GM12874 (cell line): ENCODE measurements around the gene SMOC2.

Experiments
- TF ChIP-seq, protein P1 (sequence below): IDR thresholded peaks from 2 replicates; pipeline ENCODE4 v1.5.1; 2011; ENCODE audit warnings: low read depth, mild to moderate bottlenecking, control low read depth, low read length, moderate library complexity; ENCODE audit not compliant: insufficient read depth

The SMOC2 gene

DNA sequence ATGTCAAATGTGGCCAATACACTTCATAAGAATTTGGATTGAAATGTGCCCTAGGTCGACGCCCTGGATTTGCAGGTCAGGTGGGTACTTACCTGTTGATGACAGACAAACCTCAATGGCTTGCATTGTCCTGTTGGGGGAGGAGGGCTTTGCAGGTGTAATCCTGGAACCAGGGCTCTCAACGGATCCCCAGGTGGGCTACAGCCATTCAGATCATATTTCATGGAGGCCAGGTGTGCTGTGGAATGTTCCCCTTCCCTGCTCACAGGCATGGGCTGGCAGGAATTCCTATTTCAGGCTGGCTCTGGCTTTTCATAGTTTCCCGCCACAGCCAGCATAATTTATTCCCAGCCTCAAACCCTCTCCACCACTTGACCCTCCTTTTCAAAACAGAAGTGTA lies 254.7 kb downstream of the SMOC2 start:
- TF ChIP-seq, protein P1, sequence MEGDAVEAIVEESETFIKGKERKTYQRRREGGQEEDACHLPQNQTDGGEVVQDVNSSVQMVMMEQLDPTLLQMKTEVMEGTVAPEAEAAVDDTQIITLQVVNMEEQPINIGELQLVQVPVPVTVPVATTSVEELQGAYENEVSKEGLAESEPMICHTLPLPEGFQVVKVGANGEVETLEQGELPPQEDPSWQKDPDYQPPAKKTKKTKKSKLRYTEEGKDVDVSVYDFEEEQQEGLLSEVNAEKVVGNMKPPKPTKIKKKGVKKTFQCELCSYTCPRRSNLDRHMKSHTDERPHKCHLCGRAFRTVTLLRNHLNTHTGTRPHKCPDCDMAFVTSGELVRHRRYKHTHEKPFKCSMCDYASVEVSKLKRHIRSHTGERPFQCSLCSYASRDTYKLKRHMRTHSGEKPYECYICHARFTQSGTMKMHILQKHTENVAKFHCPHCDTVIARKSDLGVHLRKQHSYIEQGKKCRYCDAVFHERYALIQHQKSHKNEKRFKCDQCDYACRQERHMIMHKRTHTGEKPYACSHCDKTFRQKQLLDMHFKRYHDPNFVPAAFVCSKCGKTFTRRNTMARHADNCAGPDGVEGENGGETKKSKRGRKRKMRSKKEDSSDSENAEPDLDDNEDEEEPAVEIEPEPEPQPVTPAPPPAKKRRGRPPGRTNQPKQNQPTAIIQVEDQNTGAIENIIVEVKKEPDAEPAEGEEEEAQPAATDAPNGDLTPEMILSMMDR: no peak

DNA sequence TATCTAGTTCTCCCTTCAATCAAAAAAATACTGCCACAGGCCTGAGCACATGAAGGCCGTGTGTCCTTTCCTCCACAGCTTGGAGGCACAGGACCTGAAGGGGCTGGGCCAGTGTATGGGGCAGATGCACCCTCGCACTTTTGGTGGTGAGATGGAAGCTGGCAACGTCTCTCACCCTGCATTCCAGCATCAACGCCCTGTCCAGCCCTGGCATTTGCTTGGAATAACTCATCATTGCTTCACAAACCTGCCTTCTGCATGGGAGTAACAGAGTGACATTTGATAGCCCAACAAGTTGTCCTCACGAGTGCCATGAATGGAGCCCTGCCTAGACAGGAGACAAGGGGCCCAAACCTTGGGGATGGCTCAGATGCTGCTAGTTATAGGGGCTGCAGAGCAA lies 257.9 kb downstream of the SMOC2 start:
- TF ChIP-seq, protein P1: no peak

DNA sequence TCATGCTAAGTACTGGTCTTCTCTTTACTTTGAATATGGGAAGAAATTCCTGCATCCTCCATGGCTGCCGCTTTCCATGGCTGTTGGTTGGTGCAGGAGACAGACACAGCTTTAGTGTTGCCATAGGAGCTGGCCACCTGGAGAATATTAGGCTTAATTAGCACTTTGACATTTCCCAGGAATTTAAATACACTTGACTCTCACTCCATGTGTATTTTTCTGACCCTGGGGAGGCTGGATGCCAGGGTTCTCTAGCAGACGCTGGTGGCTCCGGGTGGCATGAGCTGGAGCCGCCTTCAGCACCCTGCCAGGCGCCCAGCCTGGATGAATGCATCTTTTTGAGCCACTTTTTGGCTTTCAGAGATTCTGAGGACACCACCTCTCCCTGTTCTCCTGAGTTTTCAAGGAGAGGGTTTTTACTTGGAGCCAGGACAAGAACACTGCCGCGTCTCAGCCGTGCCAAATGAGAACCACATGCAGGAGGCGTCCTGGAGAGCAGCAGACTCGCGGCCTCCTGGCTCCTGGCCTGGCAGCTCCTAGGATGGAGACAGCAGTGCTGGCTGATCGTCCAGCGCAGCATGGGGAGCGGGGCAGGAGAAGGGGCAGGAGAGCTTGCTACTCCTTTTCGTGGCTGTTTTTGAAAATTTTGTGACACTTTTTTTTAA lies 258.8 kb downstream of the SMOC2 start:
- TF ChIP-seq, protein P1: no peak

DNA sequence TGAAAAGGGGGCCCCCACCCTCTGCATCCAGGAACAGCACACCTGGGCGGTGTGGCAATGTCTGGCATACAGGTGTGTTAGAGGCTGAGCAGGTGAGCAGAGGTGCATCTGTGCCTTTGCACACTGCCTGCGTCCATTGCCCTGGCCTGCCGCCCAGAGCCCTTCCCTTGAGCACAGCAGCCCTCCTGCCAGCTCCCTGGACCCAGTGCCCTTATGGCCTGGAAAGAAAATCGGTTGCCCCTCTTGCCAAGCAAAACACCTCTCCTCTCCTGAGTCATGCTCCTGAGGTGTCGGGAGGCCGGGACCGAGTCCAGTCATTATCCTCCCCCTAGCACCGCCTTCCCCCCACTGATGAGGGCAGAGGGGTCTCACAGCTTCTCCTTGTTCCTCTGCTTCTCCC lies 259.9 kb downstream of the SMOC2 start:
- TF ChIP-seq, protein P1: no peak

DNA sequence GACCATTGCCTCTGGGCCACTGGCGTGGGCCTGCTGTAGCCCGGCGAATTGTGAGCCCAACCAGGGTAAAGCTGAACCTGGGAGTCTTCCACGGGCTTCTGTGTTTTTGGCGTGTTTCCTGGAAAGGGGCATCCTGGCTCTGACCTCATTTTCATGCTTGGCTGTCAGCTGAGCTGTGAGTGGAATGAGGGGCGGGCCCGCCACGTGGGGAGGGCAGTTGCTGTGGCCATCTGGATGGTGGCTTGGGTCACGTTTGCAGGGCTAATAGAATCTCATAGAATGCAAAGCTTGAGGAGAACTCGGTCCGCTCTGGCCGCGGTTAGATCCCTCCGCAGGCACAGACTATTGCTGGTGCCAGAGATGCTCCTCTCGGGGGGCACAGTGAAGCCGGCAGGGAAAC lies 263.0 kb downstream of the SMOC2 start:
- TF ChIP-seq, protein P1: no peak

DNA sequence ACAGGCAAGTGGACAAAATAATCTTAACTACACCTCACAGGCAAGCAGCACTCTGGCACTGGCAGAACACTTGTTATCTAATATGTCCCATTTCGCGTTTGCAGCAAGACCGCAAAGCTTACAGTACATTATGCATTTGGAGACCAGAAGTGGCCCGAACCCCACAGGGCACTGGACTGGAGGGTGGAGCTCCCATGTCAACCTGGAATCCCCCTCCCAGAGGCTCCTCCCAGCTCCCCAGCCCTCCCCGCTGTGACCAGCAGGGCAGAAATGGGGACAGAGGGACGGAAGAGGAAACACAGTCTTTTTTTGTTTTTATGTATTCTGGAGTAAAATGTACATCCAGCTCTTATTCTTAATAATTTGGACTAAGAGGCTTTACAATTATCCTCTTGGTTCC lies 263.7 kb downstream of the SMOC2 start:
- TF ChIP-seq, protein P1: no peak

DNA sequence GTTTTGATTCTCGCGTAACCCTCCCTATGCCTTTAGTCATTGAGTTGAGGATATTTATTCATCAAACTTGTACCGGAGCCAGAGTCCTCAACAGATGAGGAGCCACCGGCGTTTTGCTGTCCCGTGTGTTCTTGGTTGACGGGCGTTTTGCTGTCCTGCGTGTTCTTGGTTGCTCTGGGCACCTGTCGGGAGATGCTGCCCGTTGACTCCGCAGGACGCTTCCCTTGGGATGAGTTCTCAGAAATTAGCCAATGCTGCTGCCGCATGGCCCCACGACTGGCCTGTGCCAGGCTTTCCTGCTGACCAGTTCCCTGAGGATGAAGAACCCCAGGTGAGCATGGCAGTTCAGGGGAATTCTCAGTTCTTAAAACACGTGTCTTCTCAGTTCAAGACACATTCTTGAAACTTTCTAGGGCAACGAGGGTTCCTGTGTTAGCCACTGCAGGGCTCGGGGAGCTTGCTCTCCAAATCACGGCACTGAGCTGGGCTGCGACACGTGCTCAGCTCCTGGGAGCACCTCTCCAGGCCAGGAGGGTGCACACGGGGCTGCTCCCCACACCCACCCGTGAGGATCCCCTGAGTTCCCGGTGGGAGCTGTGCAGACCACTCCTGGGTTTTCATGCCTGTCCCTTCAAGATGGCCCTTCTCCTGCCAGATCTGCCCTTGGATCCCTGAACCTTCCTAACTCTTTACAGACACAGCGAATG lies 265.6 kb downstream of the SMOC2 start:
- TF ChIP-seq, protein P1: no peak
